CD4-positive, alpha-beta T cell treated with Interleukin-1 beta for 1 hour (primary cell): ENCODE measurements around the gene UBR3.
"Not testable (repeated sequence)": the region's sequence is repeated elsewhere in the genome, so short reads cannot be mapped to it uniquely, and the experiment has no call there.

ENCODE experiments used
- DNase-seq, 2 donors: peaks; one replicate each; pipeline ENCODE4 v3.0.0-alpha.2; 2020 to 2022

UBR3 gene

DNA sequence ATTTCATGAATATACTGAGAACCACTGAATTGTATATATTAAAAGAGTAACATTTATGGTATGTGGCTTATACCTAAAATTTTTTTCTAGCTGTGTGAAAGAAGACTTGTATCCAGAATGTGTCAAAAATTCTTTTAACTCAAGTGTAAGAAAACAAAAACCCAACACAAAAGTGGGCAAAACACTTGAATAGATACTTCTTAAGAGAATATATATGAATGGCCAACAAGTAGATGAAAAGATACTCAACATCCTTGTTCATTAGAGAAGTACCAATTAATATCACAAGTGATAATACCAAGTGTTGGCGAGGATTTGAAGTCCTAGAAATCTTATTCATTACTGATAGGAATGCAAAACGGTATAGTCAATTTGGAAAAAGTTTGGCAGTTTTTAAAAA is 243.5 kb downstream of the UBR3 start:
- no peak for DNase-seq

- DNase-seq: no peak
Observed at GRCh38 chr2:170073288-170073687, 246.0 kb downstream of the UBR3 start.

DNA sequence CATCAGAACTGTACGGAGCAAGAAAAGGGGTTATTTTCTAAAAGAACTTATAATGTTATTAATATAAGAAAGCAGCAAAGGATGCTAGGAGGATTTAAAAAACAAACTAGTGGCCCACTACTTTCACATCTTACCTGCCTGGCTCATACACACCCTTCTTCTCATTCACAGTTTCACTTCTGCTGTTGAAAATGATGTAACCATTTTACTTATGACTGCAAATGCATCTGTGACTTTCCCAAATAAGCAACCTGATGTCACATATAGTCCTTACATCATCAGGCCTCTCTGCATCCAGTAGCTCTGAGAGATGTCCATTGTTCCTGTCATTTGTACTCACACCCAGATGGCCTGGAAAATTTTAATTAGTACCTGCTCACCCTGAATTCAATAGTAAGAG is 248.9 kb downstream of the UBR3 start:
- DNase-seq: no peak

- DNase-seq: no peak
Observed at GRCh38 chr2:170077830-170078569, 250.7 kb downstream of the UBR3 start.

GRCh38 chr2:170084820-170085491 is 257.7 kb downstream of the UBR3 start:
- DNase-seq: no peak

GRCh38 chr2:170086117-170086688 is 258.9 kb downstream of the UBR3 start:
- no peak for DNase-seq

- DNase-seq: no peak
Observed at GRCh38 chr2:170086751-170087412, 259.6 kb downstream of the UBR3 start.

- no peak for DNase-seq
Observed at GRCh38 chr2:170087413-170087793, 260.1 kb downstream of the UBR3 start.

DNA sequence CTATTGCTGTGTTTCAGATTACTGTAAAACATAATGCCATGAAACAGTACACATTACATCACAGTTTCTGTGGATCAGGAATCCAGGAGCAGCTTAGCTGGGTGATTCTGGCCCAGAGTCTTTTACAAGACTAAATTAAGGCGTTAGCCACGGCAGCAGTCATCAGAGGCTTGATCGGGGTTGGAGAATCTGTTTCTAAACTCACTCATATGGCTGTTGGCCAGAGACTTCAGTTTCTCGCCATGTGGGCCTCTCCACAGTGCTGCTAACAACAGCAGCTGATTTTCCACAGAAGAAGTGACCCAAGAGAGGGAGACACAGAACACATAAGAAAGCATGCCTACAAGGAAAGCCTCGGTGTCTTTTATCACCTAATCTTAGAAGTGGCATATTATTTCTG is 261.5 kb downstream of the UBR3 start:
- DNase-seq: no peak

- no peak for DNase-seq
Observed at GRCh38 chr2:170090229-170090628, 263.0 kb downstream of the UBR3 start.

DNA sequence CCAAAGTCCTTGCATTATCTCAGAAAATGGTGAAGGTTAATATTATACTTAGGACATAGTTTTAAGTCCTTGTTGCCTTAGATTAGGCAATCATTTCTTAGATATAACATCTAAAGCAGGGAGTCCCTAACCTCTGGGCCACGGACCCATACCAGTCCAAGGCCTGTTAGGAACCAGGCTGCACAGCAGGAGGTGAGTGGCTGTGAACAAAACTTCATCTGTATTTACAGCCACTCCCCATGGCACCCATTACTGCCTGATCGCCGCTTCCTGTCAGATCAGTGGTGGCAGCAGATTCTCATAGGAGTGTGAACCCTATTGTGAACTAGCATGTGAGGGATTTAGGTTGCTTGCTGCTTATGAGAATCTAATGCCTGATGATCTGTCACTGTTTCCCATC is 264.2 kb downstream of the UBR3 start:
- DNase-seq: no peak

DNA sequence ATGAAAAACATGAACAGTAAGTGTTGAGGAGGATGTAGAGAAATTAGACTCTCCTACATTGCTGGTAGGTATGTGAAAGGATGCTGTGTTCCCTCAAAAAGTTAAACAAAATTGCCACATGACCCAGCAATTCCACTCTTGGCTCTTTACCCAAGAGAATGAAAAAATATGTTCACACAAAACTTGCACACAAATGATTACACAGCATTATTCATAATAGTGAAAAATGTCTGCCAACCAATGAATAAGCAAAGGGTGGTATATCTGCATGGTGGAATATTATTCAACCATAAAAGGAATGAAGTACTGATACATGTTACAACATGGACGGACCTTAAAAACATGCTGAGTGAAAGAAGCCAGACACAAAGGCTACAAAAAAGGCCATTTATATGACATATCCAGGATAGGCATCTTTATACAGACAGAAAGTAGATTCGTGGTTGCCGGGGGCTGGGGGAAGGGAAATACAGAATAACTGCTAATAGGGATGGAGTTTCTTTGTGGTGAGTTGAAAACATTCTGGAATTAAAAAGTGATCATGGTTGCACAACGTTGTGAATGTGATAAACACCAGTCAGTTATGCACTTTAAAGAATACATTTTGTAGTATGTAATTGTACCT is 265.3 kb downstream of the UBR3 start:
- no peak for DNase-seq

DNA sequence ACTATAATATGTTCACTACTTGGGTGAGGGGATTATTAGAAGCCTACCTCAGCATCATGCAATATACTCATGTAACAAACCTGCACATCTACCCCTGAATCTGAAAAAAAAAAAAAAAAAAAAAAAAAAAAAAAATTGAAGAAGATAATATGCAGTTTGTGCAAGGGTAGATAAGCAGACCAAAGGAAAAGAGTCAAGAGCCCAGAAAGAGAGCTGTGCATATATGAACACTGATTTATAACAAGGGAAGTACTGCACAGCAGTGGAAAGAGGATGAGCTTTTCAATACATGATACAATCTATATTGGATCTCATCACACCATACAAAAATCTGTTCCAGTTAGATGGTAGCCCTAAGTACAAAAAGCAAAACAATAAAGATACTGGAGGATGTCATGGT is 268.1 kb downstream of the UBR3 start:
- no peak for DNase-seq

DNA sequence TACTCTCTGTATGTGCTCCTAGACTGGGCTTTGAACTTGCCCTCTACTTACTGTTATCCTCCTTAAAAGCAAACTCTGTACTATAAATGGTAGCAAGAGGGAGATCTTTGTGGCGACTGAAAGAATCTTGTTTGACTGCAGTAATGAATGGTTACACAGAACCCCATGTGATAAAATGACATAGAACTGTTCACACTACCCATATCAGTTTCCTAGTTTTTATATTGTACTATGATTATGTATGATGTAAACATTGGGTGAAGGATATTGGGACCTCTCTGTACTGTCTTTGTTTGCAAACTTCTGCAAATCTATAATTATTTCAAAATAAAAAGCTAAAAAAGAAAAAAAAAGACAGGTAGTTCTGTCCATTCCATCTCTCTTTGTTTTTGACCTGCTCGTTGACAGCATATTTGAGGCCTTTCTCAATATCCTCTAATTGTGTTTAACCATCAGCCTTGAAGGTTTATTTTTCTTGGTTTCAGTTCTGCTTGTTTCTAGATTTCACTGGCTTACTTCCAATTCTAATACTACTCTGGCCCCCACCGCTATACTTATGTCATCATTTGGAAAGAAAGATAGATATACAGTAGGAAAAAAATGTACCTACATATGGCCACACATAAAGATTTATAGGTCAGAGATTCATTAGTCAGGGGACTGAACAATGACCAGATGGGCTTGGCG is 271.5 kb downstream of the UBR3 start:
- no peak for DNase-seq

- DNase-seq: no peak
Observed at GRCh38 chr2:170101789-170102188, 274.5 kb downstream of the UBR3 start.

DNA sequence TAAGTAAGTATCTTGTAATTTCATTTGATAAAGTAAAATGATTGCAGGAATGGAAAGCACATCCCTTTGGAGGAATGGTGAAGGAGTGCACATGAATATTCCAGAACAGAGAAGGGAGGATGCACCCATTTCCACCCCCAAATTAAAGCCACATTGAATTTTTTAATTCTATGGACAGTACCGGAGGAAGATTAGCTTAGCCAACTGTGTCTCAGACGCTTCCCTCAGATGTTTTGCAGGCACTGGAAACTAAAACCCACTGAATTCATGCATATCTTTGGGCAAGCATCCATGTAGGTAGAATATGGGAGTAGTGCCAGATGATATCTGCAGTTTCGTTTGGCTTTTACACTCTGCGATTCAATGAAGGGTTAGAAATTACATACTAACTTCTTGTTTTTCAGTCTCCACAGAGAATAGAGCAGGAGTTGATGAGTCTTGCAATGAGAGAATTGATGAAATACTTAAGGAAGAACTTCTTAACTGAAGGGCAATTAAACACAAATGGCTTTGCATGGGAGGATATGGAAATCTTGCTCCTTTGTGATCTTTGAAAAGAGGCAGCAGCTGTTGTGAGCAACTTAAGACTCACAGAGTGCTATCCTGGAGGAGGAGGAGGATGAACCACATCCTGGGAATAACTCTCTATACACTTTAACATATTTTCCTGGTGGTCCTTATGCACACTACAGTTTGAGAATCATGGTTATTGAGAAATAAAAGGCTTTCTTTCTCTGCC is 279.0 kb downstream of the UBR3 start:
- no peak for DNase-seq

DNA sequence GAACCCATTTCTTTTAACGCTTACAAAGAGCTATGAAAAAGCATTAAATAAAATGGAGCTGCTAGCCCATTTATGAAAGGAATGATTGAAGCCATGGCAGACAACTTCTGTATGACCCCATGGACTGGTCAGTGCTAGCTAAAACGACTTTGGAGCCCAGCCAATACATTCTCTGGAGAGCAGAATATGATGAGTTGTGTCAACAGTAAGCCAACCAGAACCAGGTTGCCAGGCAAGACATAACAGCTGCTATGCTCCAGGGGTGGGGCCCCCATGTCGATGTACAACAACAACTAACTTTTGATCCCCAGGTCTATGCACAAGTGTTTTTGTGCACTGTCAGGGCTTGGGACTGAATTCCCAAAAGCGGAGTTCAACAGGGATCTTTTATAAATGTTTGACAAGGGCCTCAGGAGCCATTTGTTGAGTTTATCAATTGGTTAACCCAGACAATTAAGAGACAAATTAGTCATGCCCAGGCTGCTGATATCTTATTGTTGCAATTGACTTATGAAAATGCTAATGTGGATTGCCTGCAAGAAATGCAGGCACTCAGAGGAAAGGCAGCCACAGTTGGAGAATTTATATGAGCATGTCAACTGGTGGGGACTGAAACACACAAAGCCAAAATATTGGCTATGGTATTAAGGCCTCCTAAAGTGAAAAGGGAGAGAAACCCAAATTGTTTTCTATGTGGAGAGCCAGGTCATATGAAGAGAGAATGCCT is 286.1 kb downstream of the UBR3 start:
- DNase-seq: no peak

DNA sequence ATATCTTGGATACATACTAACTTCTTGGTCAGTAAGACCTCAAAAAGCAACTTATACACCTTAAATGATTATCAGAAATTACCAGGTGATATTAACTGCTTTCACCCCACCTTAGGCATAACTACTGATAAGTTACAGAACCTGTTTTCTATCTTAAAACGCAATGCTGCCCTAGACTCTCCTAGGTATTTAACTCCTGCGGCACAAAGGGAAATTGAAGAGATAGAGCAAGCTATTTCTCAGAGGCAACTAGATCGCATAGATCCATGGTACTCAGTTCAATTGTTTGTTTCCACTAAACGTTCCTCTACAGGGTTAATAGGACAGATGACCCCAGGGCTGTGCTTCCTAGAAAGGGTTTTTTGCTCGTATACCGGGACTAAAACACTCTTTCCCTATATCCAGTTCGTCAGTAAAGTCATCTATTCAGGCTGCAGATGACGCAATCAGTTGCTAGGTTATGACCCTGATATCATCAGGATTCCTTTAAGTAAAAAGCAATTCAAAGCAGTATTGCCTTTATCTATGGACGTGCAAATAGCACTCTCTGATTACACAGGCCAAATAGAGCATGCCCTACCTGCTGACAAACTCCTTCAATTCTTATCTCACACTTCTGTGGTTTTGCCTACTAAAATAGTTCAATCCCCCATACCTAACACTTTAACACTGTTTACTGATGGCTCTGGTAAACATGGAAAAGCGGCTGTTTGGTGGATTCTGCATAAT is 288.4 kb downstream of the UBR3 start:
- no peak for DNase-seq

GRCh38 chr2:170118641-170119040 is 291.4 kb downstream of the UBR3 start:
- DNase-seq: no peak

GRCh38 chr2:170119326-170119725 is 292.1 kb downstream of the UBR3 start:
- DNase-seq: not testable (repeated sequence)

DNA sequence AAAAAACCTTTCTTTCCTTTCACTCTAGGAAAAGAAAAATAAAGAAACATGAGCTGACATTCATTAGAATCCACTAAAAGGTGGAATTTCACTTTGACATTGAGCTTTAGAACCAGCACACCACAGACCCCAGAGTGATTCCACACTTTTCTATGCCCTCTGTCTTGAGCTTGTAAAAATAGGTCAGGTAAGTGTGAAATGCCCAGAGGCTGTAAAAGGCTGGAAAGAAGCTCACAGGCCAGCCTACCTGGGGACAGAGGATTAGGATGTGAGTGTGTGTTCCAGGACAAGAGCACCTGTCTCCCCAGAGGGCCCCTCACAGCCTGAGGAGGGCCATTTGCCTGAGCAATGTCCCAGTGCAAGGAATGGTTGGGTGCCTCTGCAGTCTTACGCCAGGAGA is 294.4 kb downstream of the UBR3 start:
- no peak for DNase-seq
